GM19455 (cell line): ENCODE data around the gene STEAP2.
"Not testable (repeated sequence)": the region's sequence is repeated elsewhere in the genome, so short reads cannot be mapped to it uniquely, and the experiment has no call there.

Experiments used
- ATAC-seq: cut with Tn5 transposase; IDR thresholded peaks from one replicate; pipeline ENCODE4 v1.9.1; 2021; ENCODE audit not compliant: unreplicated experiment

STEAP2 gene

GRCh38 chr7:90232430-90232829, 20.9 kb downstream of the STEAP2 start:
- no peak for ATAC-seq

GRCh38 chr7:90233569-90233968, 22.0 kb downstream of the STEAP2 start:
- no peak for ATAC-seq

- ATAC-seq = no peak
Observed at GRCh38 chr7:90236721-90237289, 25.3 kb downstream of the STEAP2 start.

- no peak for ATAC-seq
Observed at GRCh38 chr7:90238022-90238421, 26.5 kb downstream of the STEAP2 start.

DNA sequence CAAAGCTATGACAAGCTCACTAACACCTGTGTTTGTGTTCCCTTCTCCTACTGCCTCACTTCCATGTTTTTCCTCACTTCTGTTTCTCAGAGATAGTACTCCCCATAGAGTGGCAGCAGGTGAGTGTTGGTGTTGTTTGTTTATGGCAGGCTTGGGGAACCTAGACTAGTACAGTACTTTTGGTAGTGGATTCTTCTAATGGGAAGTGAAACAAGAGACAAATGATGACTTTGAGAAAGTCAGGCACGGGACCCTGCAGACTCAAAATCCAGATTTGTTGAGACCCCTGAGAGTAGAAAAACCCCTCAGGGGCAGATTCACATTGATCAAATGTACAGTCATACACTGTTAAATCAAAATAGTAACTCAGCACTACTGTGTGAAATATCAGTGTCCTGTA, 27.0 kb downstream of the STEAP2 start:
- no peak for ATAC-seq

DNA sequence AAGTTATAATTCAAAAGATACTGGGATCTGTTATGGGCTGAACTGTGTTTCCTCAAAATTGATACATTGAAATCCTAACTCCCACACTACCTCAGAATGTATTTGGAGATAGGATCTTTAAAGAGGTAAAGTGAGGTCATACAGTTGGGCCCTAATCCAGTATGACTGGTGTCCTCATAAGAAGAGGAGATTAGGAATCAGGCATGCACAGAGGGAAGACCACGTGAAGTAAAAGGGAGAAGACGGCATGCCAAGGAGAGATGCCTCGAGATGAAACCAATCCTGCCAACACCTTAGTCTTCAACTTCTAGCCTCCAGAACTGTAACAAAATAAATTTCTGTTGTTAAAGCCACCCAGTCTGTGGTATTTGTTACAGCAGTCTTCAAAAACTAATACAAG, 27.5 kb downstream of the STEAP2 start:
- no peak for ATAC-seq

- ATAC-seq = no peak
Observed at GRCh38 chr7:90239625-90240228, 28.2 kb downstream of the STEAP2 start.

- ATAC-seq = peak; percentile 50
Observed at GRCh38 chr7:90242369-90243168, 31.0 kb downstream of the STEAP2 start.

GRCh38 chr7:90243556-90243955, 32.0 kb downstream of the STEAP2 start:
- no peak for ATAC-seq

- ATAC-seq = peak; percentile 1
Observed at GRCh38 chr7:90244565-90244908, 33.0 kb downstream of the STEAP2 start.

GRCh38 chr7:90244909-90245851, 33.6 kb downstream of the STEAP2 start, which contains the start of gene CFAP69:
TSS of gene CFAP69 (plus strand) at chr7:90245174. CDS start at chr7:90245425, 251 bp downstream.
- peak; percentile 92 for ATAC-seq

DNA sequence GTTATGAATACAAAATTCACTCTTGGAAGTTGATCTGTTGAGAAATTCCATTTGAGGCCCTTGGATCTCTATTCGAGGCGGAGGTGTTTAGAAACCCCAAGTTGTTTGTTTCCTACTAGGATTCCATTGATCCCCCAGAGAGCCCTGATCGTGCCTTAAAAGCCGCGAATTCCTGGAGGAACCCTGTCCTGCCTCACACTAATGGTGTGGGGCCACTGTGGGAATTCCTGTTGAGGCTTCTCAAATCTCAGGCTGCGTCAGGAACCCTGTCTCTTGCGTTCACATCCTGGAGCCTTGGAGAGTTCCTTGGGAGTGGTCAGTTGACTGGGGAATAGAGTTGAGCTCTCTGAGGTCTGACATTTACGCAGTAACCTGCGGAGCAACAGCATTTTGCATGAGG, 34.6 kb downstream of the STEAP2 start:
- no peak for ATAC-seq

DNA sequence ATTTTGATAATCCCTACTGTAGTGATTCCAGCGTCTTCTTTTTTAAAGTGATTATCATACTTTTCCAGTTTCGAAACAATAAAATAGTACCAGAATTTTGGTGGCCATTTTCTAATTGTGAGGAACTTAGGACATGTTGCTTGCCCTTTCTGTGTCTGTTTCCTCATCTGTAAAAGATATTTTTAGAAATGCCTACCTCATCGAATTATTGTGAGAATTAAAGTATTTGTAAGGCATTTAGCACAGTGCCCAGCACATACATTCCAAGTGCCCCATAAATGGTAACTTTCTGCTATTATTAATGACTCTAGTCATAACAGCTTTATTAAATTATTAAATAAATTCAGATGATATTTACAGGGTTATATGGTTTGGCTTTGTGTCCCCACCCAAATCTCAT, 37.2 kb downstream of the STEAP2 start:
- no peak for ATAC-seq

GRCh38 chr7:90250601-90251303, 39.2 kb downstream of the STEAP2 start:
- no peak for ATAC-seq

- ATAC-seq = no peak
Observed at GRCh38 chr7:90251304-90251635, 39.7 kb downstream of the STEAP2 start.

- not testable (repeated sequence) for ATAC-seq
Observed at GRCh38 chr7:90256011-90256410, 44.5 kb downstream of the STEAP2 start.

GRCh38 chr7:90256778-90257177, 45.2 kb downstream of the STEAP2 start:
- ATAC-seq = no peak

DNA sequence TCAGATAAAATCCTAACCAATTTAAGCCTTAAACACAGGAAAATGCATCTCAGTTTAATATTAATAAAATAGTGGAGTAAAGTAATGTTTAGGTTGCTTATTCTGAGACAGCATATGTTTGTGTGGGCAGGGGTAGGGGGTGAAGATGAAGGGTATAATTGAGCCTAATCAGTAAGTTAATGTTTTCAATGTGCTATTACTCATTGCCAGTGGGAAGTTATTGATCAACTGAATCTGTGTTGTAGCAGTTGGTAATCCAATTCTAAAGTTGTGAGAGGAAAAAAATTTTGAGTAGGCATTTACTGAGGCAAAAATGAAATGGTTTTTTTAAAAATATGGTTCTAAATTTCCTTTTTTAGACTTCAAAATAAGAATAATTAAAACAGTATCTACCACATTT, 49.9 kb downstream of the STEAP2 start:
- no peak for ATAC-seq

DNA sequence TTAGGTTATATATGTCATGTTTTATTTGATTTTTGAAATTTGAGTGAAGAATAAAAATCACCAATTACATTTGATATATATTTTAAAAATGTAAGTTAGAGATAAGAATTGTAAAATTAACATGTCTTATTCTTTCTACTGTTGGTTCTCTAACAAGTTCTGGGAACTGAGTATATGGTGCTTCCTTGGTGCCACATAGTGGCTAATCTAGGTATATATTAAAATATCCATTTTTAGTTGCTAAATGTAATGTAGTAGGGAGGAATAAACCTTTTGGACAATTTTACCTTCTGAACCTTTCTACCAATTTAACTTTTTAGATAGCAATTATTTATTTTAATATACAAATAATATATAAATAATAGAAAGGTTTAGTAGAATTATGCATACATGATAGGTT, 50.9 kb downstream of the STEAP2 start:
- peak; percentile 83 for ATAC-seq

- ATAC-seq = no peak
Observed at GRCh38 chr7:90266808-90267207, 55.3 kb downstream of the STEAP2 start.
